Stimulated activated CD8-positive, alpha-beta memory T cell treated with anti-CD3 and anti-CD28 coated beads, Interleukin-15, amount 100 ng/mL, for 24 hours (primary cell): ENCODE measurements around the gene RPS6KC1.
"Not testable (repeated sequence)": the region's sequence is repeated elsewhere in the genome, so short reads cannot be mapped to it uniquely, and the experiment has no call there.

Experiments used
- DNase-seq: peaks from one replicate; pipeline ENCODE4 v3.0.0-alpha.2; 2020; ENCODE audit warnings: low read depth

Gene RPS6KC1

DNA sequence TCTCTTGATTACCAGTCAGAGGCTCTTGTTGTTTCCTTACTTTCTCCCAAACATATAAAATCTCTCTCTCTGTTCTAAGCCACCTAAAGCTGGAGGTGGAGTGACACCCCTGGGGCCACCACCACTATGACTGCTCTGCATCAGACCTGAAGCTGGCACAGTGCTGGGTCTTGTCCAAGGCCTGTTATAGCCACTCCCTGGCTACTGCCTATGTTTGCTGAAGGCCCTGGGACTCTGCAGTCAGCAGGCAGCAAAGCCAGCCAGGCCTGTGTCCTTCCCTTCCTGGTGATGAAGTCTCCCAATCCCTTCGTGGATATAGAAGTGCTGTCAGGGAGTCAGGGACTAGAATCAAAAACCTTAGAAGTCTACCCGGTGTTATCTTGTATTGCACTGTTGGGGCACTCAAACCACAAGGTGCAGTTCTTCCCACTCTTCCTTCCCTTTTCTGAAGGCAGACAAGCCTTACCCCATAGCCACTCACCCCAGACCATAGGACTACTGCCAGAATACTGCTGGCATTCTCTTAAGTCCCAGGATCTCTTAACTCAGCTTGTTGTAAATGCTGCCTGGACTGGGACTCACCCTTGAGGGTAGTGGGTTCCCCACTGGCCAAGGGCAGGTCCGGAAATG is 103.1 kb downstream of the RPS6KC1 start:
- no peak for DNase-seq

GRCh38 chr1:213159376-213159775 is 108.3 kb downstream of the RPS6KC1 start:
- DNase-seq = no peak

GRCh38 chr1:213160442-213160841 is 109.4 kb downstream of the RPS6KC1 start:
- not testable (repeated sequence) for DNase-seq

GRCh38 chr1:213162338-213162737 is 111.3 kb downstream of the RPS6KC1 start:
- DNase-seq = no peak

- DNase-seq = no peak
Measured at GRCh38 chr1:213162862-213163261, 111.8 kb downstream of the RPS6KC1 start.

DNA sequence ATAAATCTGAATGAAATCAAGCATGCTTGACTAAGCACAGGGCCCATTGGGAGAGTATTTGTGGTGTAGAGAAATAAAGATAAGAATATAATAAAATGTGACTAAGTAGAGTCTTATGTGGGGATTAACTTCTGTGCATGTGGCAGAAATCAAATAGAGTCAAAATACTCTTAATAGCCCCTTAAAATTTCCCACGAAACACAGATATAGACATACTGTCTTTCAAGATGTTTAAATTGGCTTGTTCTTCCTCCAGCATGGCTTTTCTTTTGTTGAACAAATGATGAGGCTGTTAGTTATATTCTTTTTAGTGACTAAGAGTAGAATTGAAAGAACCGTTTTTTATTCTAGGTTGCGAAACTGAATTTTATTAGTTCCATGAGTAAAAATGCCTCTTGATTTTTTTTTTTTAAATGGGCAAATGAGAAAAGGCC is 112.3 kb downstream of the RPS6KC1 start:
- no peak for DNase-seq

GRCh38 chr1:213164561-213164960 is 113.5 kb downstream of the RPS6KC1 start:
- DNase-seq = no peak

DNA sequence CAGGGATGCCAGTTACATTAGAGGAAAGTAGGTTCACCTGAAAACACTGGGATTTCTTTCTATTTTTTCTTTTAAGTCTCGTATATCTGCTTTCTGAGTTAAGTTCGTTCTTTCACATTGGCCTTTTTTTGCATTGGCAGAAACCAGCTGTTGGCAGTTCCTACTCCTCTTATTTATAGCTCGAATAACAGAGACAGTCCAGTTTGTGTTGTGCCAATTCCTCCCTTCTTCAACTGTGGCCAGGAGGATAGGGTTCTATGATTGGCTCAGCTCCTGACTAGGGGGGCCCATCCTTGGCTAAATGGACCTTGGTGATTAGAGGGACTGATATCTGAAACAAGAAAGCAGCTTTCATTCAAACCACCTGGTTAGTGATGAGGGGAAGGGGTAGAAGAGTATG is 115.8 kb downstream of the RPS6KC1 start:
- DNase-seq = no peak

GRCh38 chr1:213171711-213172110 is 120.7 kb downstream of the RPS6KC1 start:
- DNase-seq = no peak

GRCh38 chr1:213176341-213176740 is 125.3 kb downstream of the RPS6KC1 start:
- no peak for DNase-seq

- no peak for DNase-seq
Measured at GRCh38 chr1:213179784-213180183, 128.7 kb downstream of the RPS6KC1 start.

- DNase-seq = no peak
Measured at GRCh38 chr1:213180833-213181232, 129.8 kb downstream of the RPS6KC1 start.

DNA sequence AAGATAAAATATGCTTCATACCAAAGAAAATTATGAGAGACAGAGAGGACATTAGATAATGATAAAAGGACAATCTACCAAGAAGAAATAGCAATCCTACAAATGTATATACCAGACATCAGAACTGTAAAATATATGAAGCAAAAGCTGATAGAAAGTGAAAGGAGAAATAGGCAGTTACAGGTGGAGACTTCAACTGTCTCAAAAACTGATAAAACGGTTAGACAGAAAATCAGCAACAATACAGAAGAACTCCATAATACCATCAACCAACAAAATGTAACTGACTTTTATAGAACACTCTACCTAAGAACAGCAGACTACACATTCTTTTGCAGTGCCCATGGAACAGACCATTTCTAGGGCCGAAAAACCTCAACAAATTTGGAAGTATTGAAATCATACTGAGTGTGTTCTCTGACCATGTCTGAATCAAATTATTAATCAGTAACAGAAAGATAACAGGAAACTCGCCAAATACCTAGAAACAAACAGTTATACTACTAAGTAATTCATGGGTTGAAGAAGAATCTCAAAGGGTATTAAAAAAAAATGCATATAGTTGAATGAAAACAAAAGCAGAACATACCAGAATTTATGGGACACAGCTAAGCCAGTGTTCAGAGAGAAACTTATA is 132.1 kb downstream of the RPS6KC1 start:
- DNase-seq = no peak

DNA sequence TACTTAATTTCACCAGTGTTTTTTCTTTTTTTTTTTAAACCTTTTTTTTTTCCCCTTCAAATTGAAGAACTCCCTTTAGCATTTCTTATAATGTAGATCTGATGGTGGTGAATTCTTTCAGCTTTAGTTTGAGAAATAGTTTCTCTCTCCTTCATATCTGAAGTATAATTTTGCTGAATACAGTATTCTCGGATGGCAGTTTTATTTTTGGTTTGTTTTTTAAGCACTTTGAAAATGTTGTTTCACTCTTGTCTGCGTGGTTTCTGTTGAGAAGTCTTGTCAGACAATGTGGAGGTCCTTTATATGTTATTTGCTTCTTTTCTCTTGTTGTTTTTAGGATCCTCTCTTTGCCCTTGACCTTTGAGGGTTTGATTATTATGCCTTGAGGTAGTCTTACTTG is 135.1 kb downstream of the RPS6KC1 start:
- DNase-seq = no peak

DNA sequence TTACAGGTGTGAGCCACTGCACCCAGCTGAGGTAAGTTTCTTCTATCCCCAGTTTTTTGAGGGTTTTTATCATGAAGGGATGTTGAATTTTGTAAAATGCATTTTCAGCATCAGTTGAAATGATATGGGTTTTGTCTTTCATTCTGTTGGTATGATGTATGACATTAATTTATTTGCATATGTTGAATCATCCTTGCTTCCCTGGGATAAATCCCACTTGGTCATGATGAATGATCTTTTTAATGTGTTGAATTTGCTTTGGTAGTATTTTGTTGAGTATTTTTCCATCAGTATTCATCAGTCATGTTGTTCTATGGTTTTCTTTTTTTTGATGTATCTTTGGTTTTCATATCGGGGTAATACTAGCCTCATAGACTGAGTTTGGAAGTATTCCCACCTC is 141.0 kb downstream of the RPS6KC1 start:
- DNase-seq = no peak

- no peak for DNase-seq
Measured at GRCh38 chr1:213194383-213194782, 143.3 kb downstream of the RPS6KC1 start.

- DNase-seq = no peak
Measured at GRCh38 chr1:213194855-213195254, 143.8 kb downstream of the RPS6KC1 start.

DNA sequence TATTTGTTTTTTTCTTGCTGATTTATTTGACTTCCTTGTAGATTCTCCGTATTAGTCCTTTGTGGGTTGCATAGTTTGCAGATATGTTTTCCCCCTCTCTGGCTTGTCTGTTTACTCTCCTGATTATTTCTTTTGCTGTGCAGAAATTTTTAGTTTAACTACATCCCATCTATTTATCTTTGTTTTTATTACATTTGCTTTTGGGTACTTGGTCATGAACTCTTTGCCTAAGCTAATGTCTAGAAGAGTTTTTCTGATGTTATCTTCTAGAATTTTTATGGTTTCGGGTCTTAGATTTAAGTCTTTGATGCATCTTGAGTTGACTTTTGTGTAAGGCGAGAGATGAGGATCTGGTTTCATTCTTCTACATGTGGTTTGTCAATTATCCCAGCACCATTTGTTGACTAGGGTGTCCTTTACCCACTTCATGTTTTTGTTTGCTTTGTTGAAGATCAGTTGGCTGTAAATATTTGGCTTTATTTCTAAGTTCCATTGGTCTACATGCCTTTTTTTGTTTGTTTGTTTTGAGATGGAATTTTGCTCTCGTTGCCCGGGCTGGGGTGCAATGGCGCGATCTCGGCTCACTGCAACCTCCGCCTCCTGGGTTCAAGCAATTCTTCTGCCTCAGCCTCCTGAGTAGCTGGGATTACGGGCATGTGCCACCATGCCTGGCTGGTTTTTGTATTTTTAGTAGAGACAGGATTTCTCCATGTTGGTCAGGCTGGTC is 145.4 kb downstream of the RPS6KC1 start:
- DNase-seq = not testable (repeated sequence)

DNA sequence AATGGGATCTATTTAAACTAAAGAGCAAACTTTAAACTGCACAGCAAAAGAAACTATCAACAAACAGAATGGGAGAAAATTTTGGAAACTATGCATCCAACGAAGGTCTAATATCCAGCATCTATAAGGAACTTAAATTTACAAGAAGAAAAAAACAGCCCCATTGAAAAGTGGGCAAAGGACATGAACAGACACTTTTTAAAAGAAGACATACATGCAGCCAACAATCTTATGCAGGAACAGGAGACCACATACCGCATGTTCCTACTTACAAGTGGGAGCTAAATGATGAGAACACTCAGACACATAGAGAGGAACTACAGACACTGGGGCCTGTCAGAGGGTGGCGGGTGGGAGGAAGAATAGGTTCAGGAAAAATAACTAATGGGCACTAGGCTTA is 149.6 kb downstream of the RPS6KC1 start:
- DNase-seq = no peak

GRCh38 chr1:213201380-213202155 is 150.5 kb downstream of the RPS6KC1 start:
- no peak for DNase-seq

DNA sequence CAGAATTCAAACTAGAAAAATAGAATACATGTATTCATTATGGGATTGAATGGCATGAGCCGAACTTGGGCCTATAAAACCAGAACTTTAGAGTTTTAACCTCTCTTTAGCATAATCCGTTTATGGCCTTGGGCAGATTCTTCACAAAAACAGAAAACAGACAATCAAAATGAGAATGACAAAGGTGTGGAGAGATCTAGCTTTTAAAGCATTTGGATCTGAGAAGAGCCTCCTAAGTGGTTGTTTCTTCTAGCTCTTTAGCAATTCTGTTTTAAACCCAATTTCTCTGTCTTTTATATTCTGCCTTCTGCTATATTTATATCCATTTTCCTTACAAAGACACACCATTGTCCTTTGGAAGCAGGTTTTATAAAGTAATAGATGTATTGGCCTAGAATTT is 160.2 kb downstream of the RPS6KC1 start:
- no peak for DNase-seq

DNA sequence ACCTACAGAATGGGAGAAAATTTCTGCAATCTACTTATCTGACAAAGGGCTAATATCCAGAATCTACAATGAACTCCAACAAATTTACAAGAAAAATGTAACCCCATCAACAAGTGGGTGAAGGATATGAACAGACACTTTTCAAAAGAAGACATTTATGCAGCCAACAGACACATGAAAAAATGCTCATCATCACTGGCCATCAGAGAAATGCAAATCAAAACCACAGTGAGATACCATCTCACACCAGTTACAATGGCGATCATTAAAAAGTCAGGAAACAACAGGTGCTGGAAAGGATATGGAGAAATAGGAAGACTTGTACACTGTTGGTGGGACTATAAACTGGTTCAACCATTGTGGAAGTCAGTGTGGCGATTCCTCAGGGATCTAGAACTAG is 168.0 kb downstream of the RPS6KC1 start:
- not testable (repeated sequence) for DNase-seq

DNA sequence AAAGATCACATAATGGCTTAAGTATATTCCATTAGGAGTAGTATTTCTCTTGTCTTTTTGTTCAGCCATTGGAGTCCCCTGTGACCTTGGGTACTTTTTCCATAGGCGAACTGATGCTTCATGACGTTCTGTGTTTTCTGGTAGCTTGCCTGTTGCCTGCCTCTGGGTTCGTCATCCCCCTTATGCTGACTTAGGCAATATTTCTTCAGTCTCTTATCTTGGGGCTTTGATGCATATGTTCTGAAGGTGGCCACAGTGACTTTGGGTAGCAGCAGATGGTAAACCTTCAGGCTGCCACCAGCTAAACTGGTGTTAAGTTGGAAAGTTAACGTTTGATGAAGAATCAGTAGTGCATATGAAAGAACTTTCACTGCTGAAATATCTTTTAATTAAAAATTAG is 170.2 kb downstream of the RPS6KC1 start:
- no peak for DNase-seq
